ENCODE measurements around the gene MSANTD2.

MSANTD2 gene

DNA sequence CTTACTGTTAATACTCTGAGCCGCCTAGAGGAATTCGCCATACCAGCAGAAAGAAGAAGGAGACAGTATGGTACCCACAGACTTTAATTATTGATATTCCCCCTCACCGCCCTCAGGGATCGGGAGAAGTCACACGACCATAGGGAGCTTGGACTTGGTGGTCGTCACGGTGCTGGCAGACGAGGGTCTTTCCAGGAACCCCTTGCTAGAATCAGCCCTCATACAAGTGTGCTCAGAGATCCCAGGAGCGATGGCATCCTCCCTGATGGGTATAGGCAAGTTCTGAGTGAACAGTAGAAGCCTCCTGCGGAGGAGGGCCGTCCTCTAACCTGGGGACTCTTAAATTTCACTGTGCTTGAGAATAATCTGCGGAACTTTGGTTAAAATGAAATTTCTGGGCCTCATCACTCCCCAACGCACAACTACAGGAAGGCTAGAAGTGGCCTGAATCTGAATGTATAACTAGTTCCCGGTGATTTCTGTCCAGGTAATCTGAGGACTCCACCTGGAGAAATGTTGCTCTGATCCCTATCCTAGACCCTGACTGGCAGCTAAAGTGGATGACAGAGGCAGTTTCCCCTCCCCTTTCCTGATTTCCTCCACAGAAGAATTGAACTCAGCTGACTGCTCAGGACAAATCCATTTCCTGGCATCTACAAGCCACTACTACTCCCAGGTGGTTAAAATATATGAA lies 52.7 kb downstream of the MSANTD2 start:
- no peak for DNase-seq
- no peak for TF ChIP-seq POLR2A (IDR thresholded peaks at IDR 0.05; ENCODE audit: low read length)
- no peak for TF ChIP-seq GATA1 (IDR thresholded peaks at IDR 0.05; ENCODE audit: low read depth, low read length)

DNA sequence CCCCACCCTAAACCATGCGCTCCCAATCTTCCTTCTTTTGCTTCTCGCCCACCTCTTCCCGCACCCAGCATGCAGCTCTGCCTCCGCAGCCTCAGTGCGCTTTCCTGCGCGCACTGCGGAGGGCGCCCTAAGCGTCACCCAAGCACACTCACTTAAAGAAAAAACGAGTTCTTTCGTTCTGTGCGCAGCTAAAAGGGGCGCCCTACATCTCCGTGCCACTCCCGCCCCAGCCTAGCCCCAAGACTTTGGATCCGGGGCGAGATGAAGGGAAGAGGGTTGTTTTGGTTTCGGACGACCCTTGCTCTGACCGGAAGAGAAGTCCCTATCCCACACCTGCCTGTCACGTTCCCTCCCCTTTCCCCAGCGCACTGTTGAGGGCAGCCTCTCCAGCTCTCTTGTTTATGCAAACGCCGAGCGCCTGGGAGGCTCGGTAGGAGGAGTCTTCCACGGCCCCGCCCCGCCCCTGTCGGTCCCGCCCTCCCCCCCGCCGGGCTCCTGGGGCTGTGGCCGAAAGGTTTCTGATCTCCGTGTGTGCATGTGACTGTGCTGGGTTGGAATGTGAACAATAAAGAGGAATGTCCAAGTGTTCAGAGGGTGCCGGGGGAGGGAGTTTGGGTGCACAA lies 53.5 kb downstream of the MSANTD2 start:
- DNase-seq = peak; percentile 85 to 89
- TF ChIP-seq POLR2A (IDR thresholded peaks at IDR 0.05; ENCODE audit: low read length) (peak; percentile 79), GATA1 (IDR thresholded peaks at IDR 0.05; ENCODE audit: low read depth, low read length) (no peak)

DNA sequence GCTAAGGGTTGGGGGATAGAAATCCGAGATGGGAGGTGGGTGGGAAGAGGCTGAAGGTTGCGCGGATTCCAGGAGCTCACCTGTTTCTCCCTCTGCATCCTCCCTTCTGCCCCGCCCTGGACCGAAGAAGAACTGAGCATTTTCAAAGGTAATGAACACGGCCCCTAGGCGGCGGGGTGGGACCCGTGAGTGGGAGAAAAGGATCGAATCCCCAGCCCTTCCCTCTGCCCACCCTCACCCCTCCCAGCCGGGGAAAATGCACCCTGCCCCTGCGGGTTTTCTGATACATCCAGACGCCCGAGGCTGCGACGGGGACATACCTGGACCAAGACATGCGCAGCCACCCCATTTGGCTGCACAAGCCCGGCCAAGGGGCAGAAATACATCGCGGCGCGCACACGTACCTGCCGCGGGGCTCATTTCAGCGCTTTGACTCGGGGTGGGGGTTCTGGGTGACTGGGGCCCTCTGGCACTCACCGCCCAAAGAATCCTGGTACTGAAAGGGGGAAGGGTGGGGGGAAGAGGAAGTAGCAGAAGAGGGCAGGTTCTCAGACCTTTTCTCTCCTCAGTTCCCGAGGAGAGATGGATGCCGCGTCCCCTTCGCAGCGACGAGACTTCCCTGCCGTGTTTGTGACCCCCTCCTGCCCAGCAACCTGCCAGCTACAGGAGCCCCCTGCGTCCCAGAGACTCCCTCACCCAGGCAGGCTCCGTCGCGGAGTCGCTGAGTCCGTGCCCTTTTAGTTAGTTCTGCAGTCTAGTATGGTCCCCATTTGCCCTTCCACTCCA lies 54.2 kb downstream of the MSANTD2 start:
- peak in 1 of 2 experiments; percentile 32 for DNase-seq
- no peak for TF ChIP-seq POLR2A (IDR thresholded peaks at IDR 0.05; ENCODE audit: low read length)
- TF ChIP-seq GATA1 (IDR thresholded peaks at IDR 0.05; ENCODE audit: low read depth, low read length) = no peak

DNA sequence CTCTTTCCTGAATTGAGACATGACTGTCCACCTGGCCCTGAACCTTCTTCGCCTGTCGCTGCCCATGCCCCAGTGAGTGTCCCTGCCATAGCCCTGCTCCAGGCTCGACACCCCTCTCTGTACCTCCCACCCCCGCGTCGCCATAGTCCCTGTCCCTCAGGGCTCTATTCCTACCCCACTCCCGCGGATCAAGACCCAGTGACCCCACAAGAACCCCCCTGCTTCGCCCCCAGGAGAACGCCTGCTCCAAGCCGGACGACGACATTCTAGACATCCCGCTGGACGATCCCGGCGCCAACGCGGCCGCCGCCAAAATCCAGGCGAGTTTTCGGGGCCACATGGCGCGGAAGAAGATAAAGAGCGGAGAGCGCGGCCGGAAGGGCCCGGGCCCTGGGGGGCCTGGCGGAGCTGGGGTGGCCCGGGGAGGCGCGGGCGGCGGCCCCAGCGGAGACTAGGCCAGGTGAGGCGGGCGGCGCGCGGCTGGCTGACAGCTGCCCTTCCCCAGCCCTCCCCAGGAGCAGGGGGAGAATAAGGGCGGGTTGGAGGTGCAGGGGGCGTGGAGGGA lies 54.9 kb downstream of the MSANTD2 start:
- DNase-seq = no peak
- TF ChIP-seq GATA1 (IDR thresholded peaks at IDR 0.05; ENCODE audit: low read depth, low read length) (no peak), POLR2A (IDR thresholded peaks at IDR 0.05; ENCODE audit: low read length) (no peak)

DNA sequence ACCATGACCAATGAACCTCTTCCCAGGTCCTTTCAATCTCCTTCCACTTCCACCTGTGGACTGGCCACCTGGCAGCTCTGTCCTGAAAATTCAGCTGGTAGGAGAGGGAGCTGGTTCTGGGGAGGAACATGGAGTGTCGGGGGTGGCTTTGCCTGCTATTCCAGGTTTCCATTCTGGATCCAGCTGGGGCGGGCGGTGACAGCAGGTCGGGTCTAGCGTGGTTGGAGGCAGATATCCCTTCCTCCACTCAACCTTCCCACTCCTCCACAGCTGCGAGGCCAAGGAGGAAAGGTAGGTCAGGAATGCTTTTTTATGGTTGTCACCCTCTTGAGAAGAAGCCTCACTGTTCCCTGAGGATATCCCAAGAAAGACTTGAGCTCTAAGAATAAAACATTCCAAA lies 57.2 kb downstream of the MSANTD2 start:
- TF ChIP-seq POLR2A (IDR thresholded peaks at IDR 0.05; ENCODE audit: low read length) (no peak), GATA1 (IDR thresholded peaks at IDR 0.05; ENCODE audit: low read depth, low read length) (no peak)
- DNase-seq = no peak

DNA sequence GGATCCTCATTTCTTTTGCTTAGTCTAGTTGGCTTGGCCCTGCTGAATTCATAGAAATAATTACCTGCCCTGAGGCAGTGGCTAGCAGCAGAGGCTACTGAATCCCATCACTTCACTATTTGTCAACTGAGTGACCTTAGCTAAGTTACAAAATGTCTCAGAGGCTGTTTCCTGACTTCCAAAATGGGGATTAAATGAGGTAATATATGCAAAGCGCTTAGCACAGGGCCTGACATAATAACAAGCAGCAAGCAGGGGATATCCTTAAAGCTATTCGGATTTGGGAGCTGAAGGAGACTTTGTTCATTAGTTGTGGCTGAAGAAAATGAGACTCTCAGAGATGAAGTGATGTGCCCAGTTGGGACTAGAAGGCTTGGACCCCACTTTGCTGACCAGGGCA lies 57.7 kb downstream of the MSANTD2 start:
- TF ChIP-seq POLR2A (IDR thresholded peaks at IDR 0.05; ENCODE audit: low read length) (no peak), GATA1 (IDR thresholded peaks at IDR 0.05; ENCODE audit: low read depth, low read length) (no peak)
- DNase-seq = no peak

DNA sequence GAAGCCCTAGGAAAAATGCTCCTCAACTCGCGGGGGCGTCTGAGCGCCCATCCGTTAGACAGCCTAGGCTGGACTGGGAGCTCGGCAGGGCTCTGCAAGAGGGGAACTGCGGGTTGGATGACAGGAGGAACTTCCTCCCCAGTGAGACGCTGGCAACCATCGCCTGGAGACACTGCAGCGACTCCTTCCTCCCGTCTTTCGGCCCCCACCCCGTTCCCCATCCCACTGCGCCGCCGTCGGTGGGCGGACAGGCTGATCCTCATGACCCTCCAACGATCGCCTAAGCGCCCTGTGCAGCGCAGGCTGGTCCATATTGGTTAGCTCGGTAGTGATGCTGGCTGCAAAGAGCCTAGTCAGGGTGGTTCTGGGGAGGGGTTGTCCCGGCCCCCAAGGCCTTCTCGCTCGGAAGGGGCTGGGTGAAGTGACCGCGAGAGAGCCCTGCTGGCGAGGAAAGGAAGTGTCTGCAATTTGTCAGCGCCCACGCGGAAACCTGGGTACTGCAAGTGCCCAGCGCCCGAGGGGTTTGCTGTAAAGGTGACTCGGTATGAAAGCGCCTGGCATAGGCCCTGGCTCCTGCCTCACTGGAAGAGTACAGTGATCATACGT lies 59.8 kb downstream of the MSANTD2 start:
- no peak for TF ChIP-seq POLR2A (IDR thresholded peaks at IDR 0.05; ENCODE audit: low read length)
- no peak for TF ChIP-seq GATA1 (IDR thresholded peaks at IDR 0.05; ENCODE audit: low read depth, low read length)

DNA sequence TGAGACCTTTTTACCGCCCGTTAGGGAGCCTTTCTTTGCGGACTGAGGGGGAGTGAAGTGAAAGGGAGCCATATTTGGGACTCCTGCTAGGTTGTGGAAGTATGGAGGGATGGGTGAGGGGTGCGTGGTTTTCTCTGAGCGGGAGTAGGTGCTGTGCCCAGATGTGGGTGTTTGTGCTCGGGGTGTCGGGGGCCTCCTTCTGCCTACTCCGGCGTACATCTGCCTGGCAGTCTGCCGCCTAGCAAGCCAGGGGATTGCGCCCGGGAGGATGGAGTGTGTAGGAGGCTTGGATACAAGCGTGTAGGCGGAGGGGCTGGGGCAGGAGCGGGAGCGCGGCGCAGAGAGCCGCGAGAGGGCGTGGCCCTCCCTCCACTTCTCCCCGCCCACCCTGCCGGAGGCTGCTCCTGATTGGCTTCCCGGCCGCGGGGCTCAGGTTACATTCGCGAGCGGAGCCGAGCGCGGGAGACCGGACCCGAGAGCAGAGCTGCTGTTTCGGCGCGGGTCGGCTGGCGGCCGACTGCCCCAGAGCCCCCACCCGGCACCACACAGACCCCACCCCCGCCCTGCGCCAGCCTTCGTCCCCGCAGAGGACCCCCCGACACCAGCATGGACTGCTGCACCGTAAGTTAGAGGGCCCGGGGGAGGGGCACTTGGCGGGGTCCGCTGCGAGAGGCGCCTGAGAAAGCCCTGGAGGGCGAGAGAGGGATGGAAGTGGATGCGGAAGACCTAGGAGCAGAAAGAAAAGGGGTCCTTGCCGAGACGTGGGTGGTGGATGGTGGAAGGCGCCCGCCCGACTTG lies 60.5 kb downstream of the MSANTD2 start, which contains the start of gene NRGN:
Gene NRGN (plus strand): TSS at position 464 of the 798 bp plus-strand sequence. CDS start 143 bp downstream, at position 607.
- DNase-seq = peak; percentile 85
- no peak for TF ChIP-seq POLR2A (IDR thresholded peaks at IDR 0.05; ENCODE audit: low read length)
- TF ChIP-seq GATA1 (IDR thresholded peaks at IDR 0.05; ENCODE audit: low read depth, low read length) = no peak

More for the DNA sequence above, 59.8 kb downstream of the MSANTD2 start:
- peak; percentile 40 to 53 for DNase-seq

DNA sequence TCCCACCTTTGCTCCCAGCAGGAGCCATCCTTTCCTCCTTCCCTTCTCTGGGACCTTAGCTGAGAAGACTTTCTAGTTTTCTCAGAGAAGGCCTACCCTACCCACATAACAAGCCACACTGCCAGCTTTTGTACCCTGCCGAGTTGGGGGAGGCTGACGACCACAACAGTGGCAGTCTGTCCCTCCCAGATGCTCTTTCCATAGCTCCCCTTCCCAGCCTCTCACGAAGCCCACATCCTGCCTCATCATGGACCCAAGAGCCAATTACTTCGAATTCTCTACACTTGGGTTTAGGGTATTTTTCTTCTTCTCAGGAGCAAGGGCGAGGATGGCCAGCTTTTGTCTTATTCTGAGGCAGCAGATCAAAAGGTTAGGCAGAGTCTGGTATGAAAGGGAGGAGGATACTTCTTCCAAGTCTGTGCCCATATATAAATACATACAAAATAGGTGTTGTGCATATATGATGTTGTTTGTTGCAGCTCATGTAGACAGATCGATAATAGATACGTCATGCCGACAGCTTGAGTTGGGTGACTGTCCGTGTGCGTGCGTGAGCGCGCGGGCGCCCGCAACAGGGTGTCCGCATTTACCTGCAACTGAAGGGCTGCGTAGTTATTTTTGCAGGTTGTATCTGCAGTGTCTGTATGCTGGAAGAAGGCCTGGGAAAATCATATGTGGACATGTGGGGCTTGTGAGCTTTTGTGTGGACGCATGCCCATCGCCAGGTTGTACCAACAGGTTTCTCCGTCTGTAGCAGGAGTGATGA lies 61.3 kb downstream of the MSANTD2 start:
- TF ChIP-seq GATA1 (IDR thresholded peaks at IDR 0.05; ENCODE audit: low read depth, low read length) (no peak), POLR2A (IDR thresholded peaks at IDR 0.05; ENCODE audit: low read length) (no peak)
- no peak for DNase-seq

DNA sequence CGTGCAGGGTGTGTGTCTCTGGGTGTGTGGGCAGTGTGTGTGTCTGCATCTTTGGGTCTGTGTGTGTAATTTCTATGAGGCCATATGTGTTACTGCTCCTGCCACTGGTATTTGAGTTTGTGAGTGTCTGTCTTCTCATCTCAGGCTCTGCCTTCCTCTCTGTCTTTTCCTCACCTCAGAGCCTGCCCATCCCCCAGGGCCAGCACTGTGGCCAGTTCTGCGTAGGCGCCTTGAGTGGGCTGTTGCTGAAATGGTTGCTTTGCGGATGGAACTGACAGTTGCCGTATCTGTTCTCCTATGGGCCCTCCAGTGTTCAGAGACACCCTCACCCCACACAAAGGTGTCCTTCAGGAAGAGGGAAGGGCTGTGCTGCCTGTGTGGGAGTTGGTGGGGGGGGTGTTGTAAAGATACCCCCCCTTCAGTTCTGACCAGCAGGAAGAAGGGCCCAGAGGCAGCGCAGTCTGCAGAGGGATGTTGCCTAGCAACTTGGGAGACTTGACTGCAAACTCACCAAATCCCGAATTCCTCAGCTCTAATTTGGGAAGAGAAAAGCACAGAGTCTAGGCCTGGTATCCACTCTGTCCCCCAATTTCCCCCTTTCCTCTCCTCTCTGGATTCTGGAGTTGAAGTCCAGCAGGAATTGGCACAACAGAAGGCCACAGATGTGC lies 62.4 kb downstream of the MSANTD2 start:
- no peak for DNase-seq

DNA sequence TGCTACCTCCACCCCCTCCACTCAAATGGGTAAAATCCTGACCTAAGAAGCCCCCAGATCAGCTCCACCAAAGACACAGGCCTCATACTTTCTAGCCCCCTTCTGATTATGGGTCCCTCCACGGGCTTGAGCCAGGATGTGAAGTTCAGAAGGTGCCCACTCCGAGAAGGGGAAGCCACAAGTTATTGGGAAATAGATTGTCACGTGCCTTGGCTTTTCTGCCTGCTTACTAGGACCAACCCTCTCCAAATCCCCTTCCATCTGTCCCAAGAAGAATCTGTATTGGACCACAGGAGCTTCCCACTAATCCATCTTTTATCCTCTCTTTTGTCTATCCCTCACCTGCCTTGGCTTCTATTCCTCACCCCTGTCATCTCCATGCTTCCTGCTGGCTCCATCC lies 63.5 kb downstream of the MSANTD2 start:
- no peak for TF ChIP-seq GATA1 (IDR thresholded peaks at IDR 0.05; ENCODE audit: low read depth, low read length)
- TF ChIP-seq POLR2A (IDR thresholded peaks at IDR 0.05; ENCODE audit: low read length) = no peak
- no peak for DNase-seq

More for the DNA sequence above, 62.4 kb downstream of the MSANTD2 start:
- TF ChIP-seq POLR2A (IDR thresholded peaks at IDR 0.05; ENCODE audit: low read length) = no peak
- no peak for TF ChIP-seq GATA1 (IDR thresholded peaks at IDR 0.05; ENCODE audit: low read depth, low read length)

DNA sequence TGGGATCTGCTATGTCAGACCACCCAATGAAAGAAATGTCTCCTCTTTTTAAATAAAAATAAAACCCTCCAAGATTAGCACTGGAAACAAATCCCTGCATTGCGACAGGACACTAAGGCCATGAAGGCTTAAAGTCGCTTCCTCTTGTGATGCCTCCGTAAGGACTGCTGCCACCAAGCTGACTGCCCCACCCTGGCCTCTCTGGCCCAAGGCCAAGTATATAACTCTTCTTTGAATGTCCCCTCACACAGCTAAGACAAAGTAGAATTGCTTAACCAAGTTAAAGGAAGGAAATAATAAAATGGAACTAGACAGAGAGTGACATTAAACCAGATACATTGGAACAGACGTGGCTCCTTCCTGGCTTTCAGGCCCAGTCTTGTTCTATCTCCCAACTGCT lies 68.0 kb downstream of the MSANTD2 start:
- peak in 1 of 2 experiments; percentile 5 for DNase-seq
- TF ChIP-seq POLR2A (IDR thresholded peaks at IDR 0.05; ENCODE audit: low read length) (no peak), GATA1 (IDR thresholded peaks at IDR 0.05; ENCODE audit: low read depth, low read length) (no peak)

Data from erythroblast (primary cell).